ENCODE measurements around the gene AKT1.

Gene AKT1

GRCh38 chr14:104750056-104750752 is 45.3 kb downstream of the AKT1 start:
- TF ChIP-seq POLR2A (IDR thresholded peaks at IDR 0.05; ENCODE audit: low read length), result no peak
- no peak for DNase-seq

GRCh38 chr14:104749111-104749649 is 46.4 kb downstream of the AKT1 start:
- no peak for DNase-seq
- no peak for TF ChIP-seq GATA1 (IDR thresholded peaks at IDR 0.05; ENCODE audit: low read depth, low read length)
- no peak for TF ChIP-seq POLR2A (IDR thresholded peaks at IDR 0.05; ENCODE audit: low read length)

- DNase-seq, result no peak
- TF ChIP-seq POLR2A (IDR thresholded peaks at IDR 0.05; ENCODE audit: low read length) (no peak), GATA1 (IDR thresholded peaks at IDR 0.05; ENCODE audit: low read depth, low read length) (no peak)
Measured at GRCh38 chr14:104747876-104748275, 47.7 kb downstream of the AKT1 start.

GRCh38 chr14:104746934-104747481 is 48.5 kb downstream of the AKT1 start:
- TF ChIP-seq GATA1 (IDR thresholded peaks at IDR 0.05; ENCODE audit: low read depth, low read length) (no peak), POLR2A (IDR thresholded peaks at IDR 0.05; ENCODE audit: low read length) (no peak)
- no peak for DNase-seq

- no peak for DNase-seq
- no peak for TF ChIP-seq GATA1 (IDR thresholded peaks at IDR 0.05; ENCODE audit: low read depth, low read length)
- TF ChIP-seq POLR2A (IDR thresholded peaks at IDR 0.05; ENCODE audit: low read length), result no peak
Measured at GRCh38 chr14:104746071-104746545, 49.4 kb downstream of the AKT1 start.

GRCh38 chr14:104745431-104745830 is 50.1 kb downstream of the AKT1 start:
- TF ChIP-seq POLR2A (IDR thresholded peaks at IDR 0.05; ENCODE audit: low read length) (no peak), GATA1 (IDR thresholded peaks at IDR 0.05; ENCODE audit: low read depth, low read length) (no peak)
- DNase-seq, result no peak

- DNase-seq, result no peak
- TF ChIP-seq GATA1 (IDR thresholded peaks at IDR 0.05; ENCODE audit: low read depth, low read length) (no peak), POLR2A (IDR thresholded peaks at IDR 0.05; ENCODE audit: low read length) (no peak)
Measured at GRCh38 chr14:104744484-104744883, 51.1 kb downstream of the AKT1 start.

DNA sequence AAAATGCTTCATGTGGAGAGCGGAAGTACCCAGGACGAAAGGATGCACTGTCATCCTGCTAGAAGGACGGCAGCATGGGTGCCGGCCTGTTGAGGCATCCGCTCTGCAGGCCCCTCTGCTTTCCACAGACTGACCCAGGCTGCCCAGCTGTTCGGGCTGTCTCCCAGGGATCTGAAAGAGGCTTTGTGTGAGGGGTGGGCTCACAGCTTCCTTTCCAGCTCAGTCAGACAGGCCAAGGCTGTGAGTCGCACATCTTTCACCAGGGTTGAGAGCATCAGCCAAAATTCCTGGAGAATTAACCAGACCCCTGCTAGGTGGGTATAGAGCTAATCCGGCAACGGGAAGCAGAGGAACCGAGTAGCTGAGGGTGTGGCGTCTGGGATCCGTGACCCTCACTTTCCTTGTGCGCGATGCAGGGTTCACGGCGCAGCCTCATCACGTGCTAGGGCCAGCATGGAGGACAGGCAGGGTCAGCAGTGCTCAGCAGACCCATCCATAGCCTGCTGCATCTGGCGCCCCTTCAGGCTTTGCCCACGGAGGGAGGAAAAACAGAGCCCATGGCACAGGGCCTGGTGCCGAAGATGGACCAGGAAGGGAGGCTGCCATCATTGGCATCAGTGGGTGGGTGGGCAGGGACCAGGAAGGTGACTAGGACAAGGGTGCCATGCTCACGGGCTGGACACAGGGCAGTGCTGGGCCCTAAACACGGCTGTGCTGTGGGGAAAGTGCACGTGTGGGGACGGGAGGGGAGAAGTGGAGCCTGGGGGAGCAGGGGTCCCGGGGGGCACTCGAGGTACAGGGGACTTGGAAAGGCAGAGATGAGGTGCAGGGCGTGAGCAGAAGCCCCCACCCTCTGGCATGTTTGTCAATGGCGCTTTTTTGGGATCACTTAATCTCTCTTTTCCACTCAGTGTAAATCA is 51.8 kb downstream of the AKT1 start:
- DNase-seq, result no peak
- TF ChIP-seq GATA1 (IDR thresholded peaks at IDR 0.05; ENCODE audit: low read depth, low read length) (no peak), POLR2A (IDR thresholded peaks at IDR 0.05; ENCODE audit: low read length) (no peak)

- TF ChIP-seq POLR2A (IDR thresholded peaks at IDR 0.05; ENCODE audit: low read length) (no peak), GATA1 (IDR thresholded peaks at IDR 0.05; ENCODE audit: low read depth, low read length) (no peak)
- no peak for DNase-seq
Measured at GRCh38 chr14:104742586-104743455, 52.7 kb downstream of the AKT1 start.

GRCh38 chr14:104741803-104742251 is 53.7 kb downstream of the AKT1 start:
- DNase-seq, result no peak
- no peak for TF ChIP-seq POLR2A (IDR thresholded peaks at IDR 0.05; ENCODE audit: low read length)
- no peak for TF ChIP-seq GATA1 (IDR thresholded peaks at IDR 0.05; ENCODE audit: low read depth, low read length)

- DNase-seq, result no peak
- TF ChIP-seq POLR2A (IDR thresholded peaks at IDR 0.05; ENCODE audit: low read length) (no peak), GATA1 (IDR thresholded peaks at IDR 0.05; ENCODE audit: low read depth, low read length) (no peak)
Measured at GRCh38 chr14:104741108-104741802, 54.3 kb downstream of the AKT1 start.
